HG02763 (cell line): ENCODE measurements around the gene HNRNPU.

Source experiments
- ATAC-seq: cut with Tn5 transposase; IDR thresholded peaks from one replicate; pipeline ENCODE4 v1.9.1; 2021; ENCODE audit warnings: mild to moderate bottlenecking, moderate library complexity; ENCODE audit not compliant: unreplicated experiment

Gene HNRNPU

GRCh38 chr1:244864253-244865027 lies at the start of gene HNRNPU:
Gene HNRNPU (minus strand): TSS chr1:244864543. CDS start chr1:244864307, 236 bp downstream.
- ATAC-seq, result peak; percentile 63

- no peak for ATAC-seq
Observed at GRCh38 chr1:244913806-244914205, 49.5 kb upstream of the HNRNPU start.

GRCh38 chr1:244904119-244904518 lies 39.8 kb upstream of the HNRNPU start:
- no peak for ATAC-seq

- ATAC-seq, result no peak
Observed at GRCh38 chr1:244901400-244902015, 37.2 kb upstream of the HNRNPU start.

GRCh38 chr1:244897476-244898254 lies 33.3 kb upstream of the HNRNPU start:
- ATAC-seq, result no peak

GRCh38 chr1:244896550-244896949 lies 32.2 kb upstream of the HNRNPU start:
- ATAC-seq, result no peak

GRCh38 chr1:244893836-244894235 lies 29.5 kb upstream of the HNRNPU start:
- no peak for ATAC-seq

- ATAC-seq, result no peak
Observed at GRCh38 chr1:244887281-244887680, 22.9 kb upstream of the HNRNPU start.

- no peak for ATAC-seq
Observed at GRCh38 chr1:244881552-244882280, 17.4 kb upstream of the HNRNPU start.

GRCh38 chr1:244878681-244879080 lies 14.3 kb upstream of the HNRNPU start:
- ATAC-seq, result no peak

GRCh38 chr1:244876228-244876910 lies 12.0 kb upstream of the HNRNPU start:
- no peak for ATAC-seq

GRCh38 chr1:244874974-244875579 lies 10.7 kb upstream of the HNRNPU start:
- no peak for ATAC-seq

GRCh38 chr1:244869950-244870349 lies 5.6 kb upstream of the HNRNPU start:
- no peak for ATAC-seq

GRCh38 chr1:244869364-244869827 lies 5.1 kb upstream of the HNRNPU start:
- ATAC-seq, result no peak

GRCh38 chr1:244868484-244869363 lies 4.4 kb upstream of the HNRNPU start:
- no peak for ATAC-seq

- ATAC-seq, result no peak
Observed at GRCh38 chr1:244866355-244866754, 2.0 kb upstream of the HNRNPU start.

- ATAC-seq, result no peak
Observed at GRCh38 chr1:244865820-244866219, 1.5 kb upstream of the HNRNPU start.

GRCh38 chr1:244865028-244865371 lies 657 bp upstream of the HNRNPU start:
- no peak for ATAC-seq
